WERI-Rb-1 (cell line): ENCODE results near the gene MN1.

Experiments used
- DNase-seq: peaks from one replicate; pipeline ENCODE4 v3.0.0-alpha.2; 2020
- H3K27ac ChIP-seq: fragments of 250-450 bp; sonication (Bioruptor Pico); 2 replicates; pipeline ENCODE4 v1.5.1; 2020; ENCODE audit warnings: mild to moderate bottlenecking, moderate library complexity
- H3K27me3 ChIP-seq: fragments of 250-450 bp; sonication (Bioruptor Pico); 2 replicates; pipeline ENCODE4 v1.5.1; 2021; ENCODE audit warnings: mild to moderate bottlenecking, low read depth, moderate library complexity; ENCODE audit not compliant: insufficient read depth, severe bottlenecking
- H3K36me3 ChIP-seq: fragments of 250-450 bp; sonication (Bioruptor Pico); 2 replicates; pipeline ENCODE4 v1.5.1; 2020; ENCODE audit warnings: mild to moderate bottlenecking, moderate library complexity
- H3K4me3 ChIP-seq: 2 replicates; pipeline ENCODE4 v1.5.1; 2011; ENCODE audit warnings: low read depth, mild to moderate bottlenecking, control low read depth, low read length
- H3K9me3 ChIP-seq: fragments of 250-450 bp; sonication (Bioruptor Pico); 2 replicates; pipeline ENCODE4 v1.5.1; 2021; ENCODE audit warnings: mild to moderate bottlenecking, moderate library complexity; ENCODE audit not compliant: severe bottlenecking
- CTCF ChIP-seq: IDR thresholded peaks from 2 replicates; pipeline ENCODE4 v1.5.1; 2011; ENCODE audit warnings: low read depth, mild to moderate bottlenecking, control low read depth, inconsistent platforms, low read length

The MN1 gene

GRCh38 chr22:27757928-27758525 is 43.5 kb downstream of the MN1 start:
- no peaks in the 10 kb centered on the region for H3K27me3 ChIP-seq
- no peak for DNase-seq
- no peak for TF ChIP-seq CTCF
- no peak overlapping the region for H3K27ac ChIP-seq
- no peaks in the 10 kb centered on the region for H3K36me3 ChIP-seq
- no peak overlapping the region for H3K4me3 ChIP-seq
- no peaks in the 10 kb centered on the region for H3K9me3 ChIP-seq

GRCh38 chr22:27756212-27756660 is 45.3 kb downstream of the MN1 start:
- H3K9me3 ChIP-seq = no peaks in the 10 kb centered on the region
- TF ChIP-seq CTCF = no peak
- H3K27ac ChIP-seq = no peak overlapping the region
- no peak overlapping the region for H3K4me3 ChIP-seq
- no peak for DNase-seq
- H3K36me3 ChIP-seq = no peaks in the 10 kb centered on the region
- H3K27me3 ChIP-seq = no peaks in the 10 kb centered on the region

- Histone ChIP-seq H3K27ac (no peak overlapping the region), H3K27me3 (no peaks in the 10 kb centered on the region), H3K4me3 (no peak overlapping the region), H3K36me3 (no peaks in the 10 kb centered on the region), H3K9me3 (no peaks in the 10 kb centered on the region)
- DNase-seq = no peak
- no peak for TF ChIP-seq CTCF
These were observed 45.9 kb downstream of the MN1 start for GRCh38 chr22:27755521-27756211.

GRCh38 chr22:27754888-27755480 is 46.6 kb downstream of the MN1 start:
- H3K36me3 ChIP-seq = no peaks in the 10 kb centered on the region
- H3K27ac ChIP-seq = no peak overlapping the region
- DNase-seq = no peak
- no peaks in the 10 kb centered on the region for H3K9me3 ChIP-seq
- no peak for TF ChIP-seq CTCF
- H3K4me3 ChIP-seq = no peak overlapping the region
- H3K27me3 ChIP-seq = no peaks in the 10 kb centered on the region

- no peak for DNase-seq
- Histone ChIP-seq H3K4me3 (no peak overlapping the region), H3K36me3 (no peaks in the 10 kb centered on the region), H3K9me3 (no peaks in the 10 kb centered on the region), H3K27ac (no peak overlapping the region), H3K27me3 (no peaks in the 10 kb centered on the region)
- no peak for TF ChIP-seq CTCF
These were observed 47.2 kb downstream of the MN1 start for GRCh38 chr22:27754247-27754887.
